ENCODE data around the gene FAAP100.

The FAAP100 gene

DNA sequence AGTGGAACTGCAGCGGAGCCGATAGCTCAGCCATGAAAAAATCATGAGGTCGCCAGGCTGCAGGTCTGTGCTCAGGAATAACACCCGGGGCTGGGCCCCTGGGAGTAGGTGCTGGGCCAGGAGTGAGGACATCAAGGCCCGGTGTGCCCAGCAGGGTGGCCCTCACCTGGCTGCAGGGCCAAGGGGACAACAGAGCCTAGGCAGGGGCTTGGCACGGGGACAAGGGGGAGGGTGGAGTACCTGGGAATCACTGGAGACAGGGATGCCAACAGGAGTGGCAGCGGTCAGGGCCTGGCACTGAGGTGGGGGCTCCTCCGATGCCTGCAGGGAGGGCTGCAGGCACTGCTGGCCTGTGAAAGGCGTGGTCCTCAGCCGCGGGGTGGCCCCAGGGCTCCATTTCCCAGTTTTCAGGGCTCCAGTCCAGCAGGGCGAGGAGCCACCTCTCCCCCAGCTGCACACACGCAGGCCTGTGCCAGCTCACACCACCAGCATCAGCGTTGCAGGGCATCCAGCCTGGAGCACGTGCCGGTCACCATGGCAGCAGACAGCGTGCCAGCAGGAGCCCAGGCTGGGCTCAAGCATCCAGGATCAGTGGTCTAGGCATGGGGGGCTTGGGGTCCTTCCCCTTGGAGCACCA is 28.6 kb downstream of the FAAP100 start:
- TF ChIP-seq SIN3A (IDR thresholded peaks at IDR 0.05; ENCODE audit: borderline replicate concordance, insufficient read depth, low read length) (no peak), FOXP2 (optimal IDR thresholded peaks at IDR 0.05; ENCODE audit: borderline replicate concordance, extremely low read depth, extremely low read length, insufficient read depth) (no peak), TAF1 (IDR thresholded peaks at IDR 0.05; ENCODE audit: borderline replicate concordance, insufficient read depth, low read length) (no peak), REST (IDR thresholded peaks at IDR 0.05; ENCODE audit: insufficient read depth in 1 of 2, low read depth in 2 of 2, low read length in 2 of 2) (no peak), POLR2AphosphoS5 (IDR thresholded peaks at IDR 0.05; ENCODE audit: low read depth, low read length) (no peak)

DNA sequence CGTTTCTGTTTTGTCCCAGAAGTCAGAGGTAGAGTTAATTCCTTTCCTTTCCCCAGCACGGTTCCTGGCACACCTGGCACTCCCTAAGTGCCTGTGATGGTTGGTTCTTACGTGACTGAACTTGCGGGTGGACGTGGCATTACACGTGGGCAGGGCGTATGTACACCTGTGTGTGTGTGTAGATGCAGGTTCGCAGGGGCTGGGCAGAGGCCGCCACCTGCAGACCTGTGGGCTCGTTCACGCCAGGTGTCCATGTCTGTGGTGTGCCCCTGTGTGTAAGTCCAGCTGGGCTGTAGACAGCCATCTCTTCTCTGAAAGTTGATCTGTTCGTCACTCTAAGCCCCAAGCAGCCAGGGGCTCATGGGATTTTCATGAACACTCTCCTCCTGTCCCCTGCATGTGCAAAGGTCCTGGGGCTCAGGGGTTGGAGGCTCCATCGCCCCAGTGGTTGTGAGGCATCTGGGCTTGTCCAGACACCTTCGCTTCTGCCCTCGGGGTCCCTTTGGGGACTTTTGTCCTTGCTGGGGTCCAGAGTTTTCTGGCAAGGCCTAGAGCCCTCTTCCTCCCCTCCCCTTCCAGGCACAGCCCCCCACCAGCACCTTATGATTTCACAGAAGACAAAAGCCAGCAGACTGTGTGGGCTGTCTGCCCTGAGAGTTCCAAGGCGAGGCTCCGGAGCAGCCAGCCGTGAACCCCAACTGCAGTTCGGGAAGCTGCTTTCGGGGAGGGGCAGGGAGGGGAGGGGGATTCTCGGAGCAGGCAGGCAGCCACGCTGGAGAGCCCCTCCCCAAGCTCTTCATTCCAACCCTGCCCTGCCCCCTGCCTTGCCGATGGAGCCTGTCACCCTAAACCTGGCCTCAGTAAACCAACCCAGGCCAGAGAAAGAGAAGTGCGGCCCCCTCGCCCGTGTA is 29.4 kb downstream of the FAAP100 start:
- no peak for TF ChIP-seq FOXP2 (optimal IDR thresholded peaks at IDR 0.05; ENCODE audit: borderline replicate concordance, extremely low read depth, extremely low read length, insufficient read depth)
- TF ChIP-seq POLR2AphosphoS5 (IDR thresholded peaks at IDR 0.05; ENCODE audit: low read depth, low read length): no peak
- no peak for TF ChIP-seq REST (IDR thresholded peaks at IDR 0.05; ENCODE audit: insufficient read depth in 1 of 2, low read depth in 2 of 2, low read length in 2 of 2)
- TF ChIP-seq SIN3A (IDR thresholded peaks at IDR 0.05; ENCODE audit: borderline replicate concordance, insufficient read depth, low read length): no peak
- TF ChIP-seq TAF1 (IDR thresholded peaks at IDR 0.05; ENCODE audit: borderline replicate concordance, insufficient read depth, low read length): no peak

DNA sequence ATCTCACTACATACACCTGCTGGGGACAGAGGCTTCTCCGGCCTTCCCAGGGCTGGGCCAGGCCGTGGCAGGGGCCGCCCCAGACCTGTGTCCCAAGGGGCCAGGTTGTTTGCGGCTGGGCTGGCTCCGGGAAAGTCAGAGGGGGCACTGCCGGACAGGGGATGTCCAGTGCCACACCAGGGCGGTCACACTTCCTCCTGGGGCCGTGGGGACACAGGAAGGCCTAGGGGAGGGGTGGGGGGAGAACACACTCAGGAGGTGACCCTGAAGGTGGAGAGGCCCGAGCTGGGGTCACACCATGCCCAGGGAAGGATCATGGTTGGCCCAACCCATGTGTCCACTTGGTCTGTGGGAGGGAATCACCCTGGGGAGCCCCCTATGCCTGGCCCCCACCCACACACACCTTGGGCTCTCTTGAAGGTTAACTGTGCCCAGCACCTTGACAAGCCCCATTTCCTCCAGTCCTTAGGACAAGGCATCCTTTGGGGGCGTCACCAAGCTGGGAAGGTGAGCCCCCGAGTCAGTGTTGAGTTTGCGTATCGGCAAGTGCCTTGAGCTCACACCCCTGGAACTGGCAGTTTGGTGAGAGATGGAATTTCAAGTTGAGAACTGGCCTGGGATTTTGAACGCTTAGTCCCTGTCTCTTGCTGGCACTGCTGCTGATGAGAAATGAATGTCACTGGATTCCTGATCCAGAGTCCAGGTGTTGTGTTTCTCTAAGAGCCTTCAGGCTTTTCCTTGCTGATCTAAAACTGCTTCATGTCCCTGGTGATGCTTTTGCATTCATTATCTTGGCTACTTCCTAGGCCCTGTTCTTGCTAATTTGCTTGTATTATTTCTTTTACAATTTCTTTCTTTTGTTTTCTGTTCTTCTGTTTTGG is 31.9 kb downstream of the FAAP100 start:
- TF ChIP-seq SIN3A (IDR thresholded peaks at IDR 0.05; ENCODE audit: borderline replicate concordance, insufficient read depth, low read length): no peak
- no peak for TF ChIP-seq FOXP2 (optimal IDR thresholded peaks at IDR 0.05; ENCODE audit: borderline replicate concordance, extremely low read depth, extremely low read length, insufficient read depth)
- no peak for TF ChIP-seq POLR2AphosphoS5 (IDR thresholded peaks at IDR 0.05; ENCODE audit: low read depth, low read length)
- TF ChIP-seq TAF1 (IDR thresholded peaks at IDR 0.05; ENCODE audit: borderline replicate concordance, insufficient read depth, low read length): no peak
- no peak for TF ChIP-seq REST (IDR thresholded peaks at IDR 0.05; ENCODE audit: insufficient read depth in 1 of 2, low read depth in 2 of 2, low read length in 2 of 2)

GRCh38 chr17:81519284-81520020 is 32.7 kb downstream of the FAAP100 start:
- no peak for TF ChIP-seq SIN3A (IDR thresholded peaks at IDR 0.05; ENCODE audit: borderline replicate concordance, insufficient read depth, low read length)
- TF ChIP-seq TAF1 (IDR thresholded peaks at IDR 0.05; ENCODE audit: borderline replicate concordance, insufficient read depth, low read length): no peak
- TF ChIP-seq POLR2AphosphoS5 (IDR thresholded peaks at IDR 0.05; ENCODE audit: low read depth, low read length): no peak
- no peak for TF ChIP-seq FOXP2 (optimal IDR thresholded peaks at IDR 0.05; ENCODE audit: borderline replicate concordance, extremely low read depth, extremely low read length, insufficient read depth)
- no peak for TF ChIP-seq REST (IDR thresholded peaks at IDR 0.05; ENCODE audit: insufficient read depth in 1 of 2, low read depth in 2 of 2, low read length in 2 of 2)
